HFF-Myc (cell line): ENCODE data around the gene ZNF555.

Experiments used
- DNase-seq: peaks from one replicate; pipeline ENCODE4 v3.0.0-alpha.2; 2011; ENCODE audit warnings: low read depth; ENCODE audit errors: extremely low read depth
- H3K4me3 ChIP-seq: replicated peaks from 2 replicates; pipeline ENCODE4 v1.5.1; 2011; ENCODE audit warnings: low read depth, mild to moderate bottlenecking, control low read depth, low read length
- TF ChIP-seq, protein P1 (sequence below): IDR thresholded peaks from 2 replicates; pipeline ENCODE4 v1.5.1; 2012; ENCODE audit warnings: mild to moderate bottlenecking, low read depth, low read length, control low read depth; ENCODE audit errors: missing control alignments

ZNF555 gene

DNA sequence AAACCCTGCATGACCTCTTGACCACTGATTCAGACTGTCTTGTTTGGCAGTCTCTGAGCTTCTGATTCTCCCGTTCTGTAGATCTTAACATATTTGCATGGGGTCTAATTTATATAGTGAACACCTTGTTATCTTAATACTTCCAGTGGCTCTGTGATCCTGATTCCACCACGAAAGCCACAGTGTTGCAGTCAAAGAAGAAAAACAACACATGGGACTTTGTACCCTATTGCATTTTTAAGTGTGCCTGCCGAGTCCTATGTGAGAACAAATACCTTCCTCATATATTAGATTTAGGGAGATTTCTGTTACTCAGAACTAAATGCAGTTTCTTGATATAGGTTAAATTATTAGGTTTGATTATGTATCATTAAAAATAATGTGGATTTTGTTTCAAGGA, 13.6 kb downstream of the ZNF555 start:
- no peak overlapping the region for H3K4me3 ChIP-seq

GRCh38 chr19:2856457-2857050, 15.3 kb downstream of the ZNF555 start:
- no peak overlapping the region for H3K4me3 ChIP-seq
- TF ChIP-seq, protein P1, sequence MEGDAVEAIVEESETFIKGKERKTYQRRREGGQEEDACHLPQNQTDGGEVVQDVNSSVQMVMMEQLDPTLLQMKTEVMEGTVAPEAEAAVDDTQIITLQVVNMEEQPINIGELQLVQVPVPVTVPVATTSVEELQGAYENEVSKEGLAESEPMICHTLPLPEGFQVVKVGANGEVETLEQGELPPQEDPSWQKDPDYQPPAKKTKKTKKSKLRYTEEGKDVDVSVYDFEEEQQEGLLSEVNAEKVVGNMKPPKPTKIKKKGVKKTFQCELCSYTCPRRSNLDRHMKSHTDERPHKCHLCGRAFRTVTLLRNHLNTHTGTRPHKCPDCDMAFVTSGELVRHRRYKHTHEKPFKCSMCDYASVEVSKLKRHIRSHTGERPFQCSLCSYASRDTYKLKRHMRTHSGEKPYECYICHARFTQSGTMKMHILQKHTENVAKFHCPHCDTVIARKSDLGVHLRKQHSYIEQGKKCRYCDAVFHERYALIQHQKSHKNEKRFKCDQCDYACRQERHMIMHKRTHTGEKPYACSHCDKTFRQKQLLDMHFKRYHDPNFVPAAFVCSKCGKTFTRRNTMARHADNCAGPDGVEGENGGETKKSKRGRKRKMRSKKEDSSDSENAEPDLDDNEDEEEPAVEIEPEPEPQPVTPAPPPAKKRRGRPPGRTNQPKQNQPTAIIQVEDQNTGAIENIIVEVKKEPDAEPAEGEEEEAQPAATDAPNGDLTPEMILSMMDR: no peak
- no peak for DNase-seq

More for the DNA sequence above, 13.6 kb downstream of the ZNF555 start:
- no peak for DNase-seq
- TF ChIP-seq, protein P1: no peak

DNA sequence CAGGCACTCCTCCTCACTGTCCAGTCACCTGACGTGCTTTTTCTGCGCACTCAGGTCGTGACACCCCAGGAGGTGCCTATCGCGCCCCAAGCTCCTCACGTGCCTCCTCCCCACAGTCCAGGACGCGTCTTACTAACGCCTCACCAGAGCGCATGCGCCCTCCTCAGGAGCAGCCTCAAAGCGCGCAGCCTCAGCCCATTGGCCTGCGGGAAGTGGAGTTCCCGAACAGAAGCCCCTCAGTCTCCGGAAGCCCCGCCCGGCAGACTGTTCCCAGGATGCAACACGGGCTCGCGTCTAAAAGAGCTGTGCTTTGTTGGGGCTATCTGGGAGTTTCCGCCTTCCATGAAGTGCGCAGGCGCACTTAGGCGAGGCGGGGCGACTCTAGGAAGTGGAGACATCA, 17.6 kb downstream of the ZNF555 start:
- no peak for DNase-seq
- TF ChIP-seq, protein P1: no peak
- H3K4me3 ChIP-seq: no peak overlapping the region

- TF ChIP-seq, protein P1: no peak
- no peak overlapping the region for H3K4me3 ChIP-seq
- no peak for DNase-seq
Measured at GRCh38 chr19:2863816-2864215, 22.5 kb downstream of the ZNF555 start.

GRCh38 chr19:2865334-2866100, 24.2 kb downstream of the ZNF555 start:
- TF ChIP-seq, protein P1: no peak
- H3K4me3 ChIP-seq: no peak overlapping the region
- no peak for DNase-seq

DNA sequence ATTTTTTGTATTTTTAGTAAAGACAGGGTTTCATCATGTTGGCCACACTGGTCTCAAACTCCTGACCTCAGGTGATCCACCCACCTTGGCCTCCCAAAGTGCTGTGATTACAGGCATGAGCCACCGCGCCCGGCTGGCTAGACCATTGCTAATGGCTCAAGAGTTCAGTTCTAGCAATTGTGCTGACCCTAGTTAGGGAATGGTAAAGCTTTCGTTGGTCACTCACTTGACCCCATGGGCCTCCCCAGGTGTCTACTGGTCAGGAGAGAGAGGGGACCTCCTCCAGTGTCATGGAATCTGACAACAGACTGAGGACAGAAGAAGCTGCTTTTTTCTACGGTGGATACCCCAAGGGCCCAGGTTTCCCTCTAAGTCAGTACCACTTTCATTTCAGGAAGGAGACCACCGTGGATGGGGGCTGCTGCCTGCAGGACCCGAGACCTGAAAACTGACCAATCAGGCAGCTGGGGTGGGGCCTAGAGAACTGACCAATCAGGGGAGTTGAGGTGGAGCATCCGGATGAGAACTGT, 25.3 kb downstream of the ZNF555 start:
- DNase-seq: no peak
- TF ChIP-seq, protein P1: no peak
- no peak overlapping the region for H3K4me3 ChIP-seq
